Breast epithelium (tissue), 4 donors: ENCODE data around the gene RSRP1. TPM values are rescaled to one million over a fixed set of nuclear protein-coding genes. Genes with fewer than 3 reads are reported as not detected.

ENCODE experiments used
- DNase-seq, 2 donors: peaks; one replicate each; pipeline ENCODE4 v3.0.0-alpha.2; 2019; ENCODE audit warnings: low spot score in 2 of 2
- H3K27ac ChIP-seq, 2 donors: fragments of 200-600 bp; sonication (generic) in 1 of 2; one replicate each; pipeline ENCODE4 v1.5.1; 2016 to 2019; ENCODE audit warnings: mild to moderate bottlenecking in 1 of 2
- H3K27me3 ChIP-seq, 2 donors: fragments of 200-600 bp; sonication (generic) in 1 of 2; one replicate each; pipeline versions ENCODE4 v1.5.1 to v1.6.0; 2017 to 2019; ENCODE audit warnings: control low read depth in 1 of 2, mild to moderate bottlenecking in 1 of 2
- H3K36me3 ChIP-seq: fragments of 200-600 bp; one replicate; pipeline ENCODE4 v1.5.1; 2019
- H3K4me1 ChIP-seq, 2 donors: fragments of 200-600 bp; sonication (generic); one replicate each; pipeline ENCODE4 v1.5.1; 2016 to 2019; ENCODE audit warnings: control low read depth in 1 of 2
- H3K4me3 ChIP-seq, 3 donors: fragments of 200-600 bp; sonication (generic); 1 replicate in 2 of 3; 2 replicates in 1 of 3; pipeline ENCODE4 v1.5.1; 2016 to 2019; ENCODE audit warnings: mild to moderate bottlenecking in 3 of 3, moderate library complexity in 2 of 3
- H3K9me3 ChIP-seq, 2 donors: fragments of 200-600 bp; sonication (generic) in 1 of 2; one replicate each; pipeline ENCODE4 v1.5.1; 2016 to 2019; ENCODE audit warnings: control low read depth in 1 of 2
- POLR2A ChIP-seq: fragments of 450-650 bp; IDR thresholded peaks from one replicate; pipeline ENCODE4 v1.6.1; 2016; ENCODE audit warnings: antibody characterized with exemption, mild to moderate bottlenecking, moderate library complexity
- POLR2AphosphoS5 ChIP-seq, 3 donors: sonication (generic); formaldehyde crosslinking; IDR thresholded peaks; one replicate each; pipeline ENCODE4 v1.6.1; 2017; ENCODE audit warnings: antibody characterized with exemption in 3 of 3
- intact Hi-C: fragments of 100-400 bp; cut with DNase I; formaldehyde crosslinking; loops from one replicate; pipeline ENCODE4 v1.15.1; 2023; ENCODE audit warnings: low total_unique reads
- total RNA-seq, 3 donors: library from RNA; depleted of rRNA; stranded (reverse); fragments of >200 nt; gene quantifications; one replicate each; pipeline ENCODE4 v1.1.0, GENCODE V29; 2016
- TF ChIP-seq, protein P1 (sequence below), 3 donors: fragments of 450-650 bp; IDR thresholded peaks; one replicate each; pipeline ENCODE4 v1.5.1; 2016 to 2017; ENCODE audit warnings: antibody characterized with exemption in 3 of 3, mild to moderate bottlenecking in 3 of 3, moderate library complexity in 3 of 3

Gene RSRP1
- total RNA-seq, 3 donors from 2014 or later = 155 to 215 (median 164) TPM

DNA sequence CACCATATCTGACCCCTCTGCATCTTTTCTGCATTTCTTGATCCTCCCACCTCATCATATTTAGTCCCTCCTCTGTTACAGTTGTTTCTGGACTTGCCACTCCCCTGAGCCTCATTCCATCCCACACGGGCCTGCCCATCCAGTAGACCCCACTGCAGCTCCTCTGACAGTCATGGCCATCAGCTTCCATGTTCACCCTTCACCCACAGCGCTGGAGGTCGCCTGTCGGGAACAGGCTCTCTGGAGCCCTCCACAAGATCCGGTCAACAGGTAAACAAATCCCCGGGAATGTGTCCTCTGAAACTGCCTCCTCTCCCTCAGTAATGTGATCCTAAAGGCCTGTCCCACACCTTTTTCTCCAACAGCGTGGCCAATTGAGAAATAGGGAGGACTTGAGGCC, 46.2 kb downstream of the RSRP1 start:
- TF ChIP-seq POLR2A = no peak
- TF ChIP-seq, protein P1, sequence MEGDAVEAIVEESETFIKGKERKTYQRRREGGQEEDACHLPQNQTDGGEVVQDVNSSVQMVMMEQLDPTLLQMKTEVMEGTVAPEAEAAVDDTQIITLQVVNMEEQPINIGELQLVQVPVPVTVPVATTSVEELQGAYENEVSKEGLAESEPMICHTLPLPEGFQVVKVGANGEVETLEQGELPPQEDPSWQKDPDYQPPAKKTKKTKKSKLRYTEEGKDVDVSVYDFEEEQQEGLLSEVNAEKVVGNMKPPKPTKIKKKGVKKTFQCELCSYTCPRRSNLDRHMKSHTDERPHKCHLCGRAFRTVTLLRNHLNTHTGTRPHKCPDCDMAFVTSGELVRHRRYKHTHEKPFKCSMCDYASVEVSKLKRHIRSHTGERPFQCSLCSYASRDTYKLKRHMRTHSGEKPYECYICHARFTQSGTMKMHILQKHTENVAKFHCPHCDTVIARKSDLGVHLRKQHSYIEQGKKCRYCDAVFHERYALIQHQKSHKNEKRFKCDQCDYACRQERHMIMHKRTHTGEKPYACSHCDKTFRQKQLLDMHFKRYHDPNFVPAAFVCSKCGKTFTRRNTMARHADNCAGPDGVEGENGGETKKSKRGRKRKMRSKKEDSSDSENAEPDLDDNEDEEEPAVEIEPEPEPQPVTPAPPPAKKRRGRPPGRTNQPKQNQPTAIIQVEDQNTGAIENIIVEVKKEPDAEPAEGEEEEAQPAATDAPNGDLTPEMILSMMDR (IDR thresholded peaks at IDR 0.05) = no peak
- no peak for TF ChIP-seq POLR2AphosphoS5 (IDR thresholded peaks at IDR 0.05)

DNA sequence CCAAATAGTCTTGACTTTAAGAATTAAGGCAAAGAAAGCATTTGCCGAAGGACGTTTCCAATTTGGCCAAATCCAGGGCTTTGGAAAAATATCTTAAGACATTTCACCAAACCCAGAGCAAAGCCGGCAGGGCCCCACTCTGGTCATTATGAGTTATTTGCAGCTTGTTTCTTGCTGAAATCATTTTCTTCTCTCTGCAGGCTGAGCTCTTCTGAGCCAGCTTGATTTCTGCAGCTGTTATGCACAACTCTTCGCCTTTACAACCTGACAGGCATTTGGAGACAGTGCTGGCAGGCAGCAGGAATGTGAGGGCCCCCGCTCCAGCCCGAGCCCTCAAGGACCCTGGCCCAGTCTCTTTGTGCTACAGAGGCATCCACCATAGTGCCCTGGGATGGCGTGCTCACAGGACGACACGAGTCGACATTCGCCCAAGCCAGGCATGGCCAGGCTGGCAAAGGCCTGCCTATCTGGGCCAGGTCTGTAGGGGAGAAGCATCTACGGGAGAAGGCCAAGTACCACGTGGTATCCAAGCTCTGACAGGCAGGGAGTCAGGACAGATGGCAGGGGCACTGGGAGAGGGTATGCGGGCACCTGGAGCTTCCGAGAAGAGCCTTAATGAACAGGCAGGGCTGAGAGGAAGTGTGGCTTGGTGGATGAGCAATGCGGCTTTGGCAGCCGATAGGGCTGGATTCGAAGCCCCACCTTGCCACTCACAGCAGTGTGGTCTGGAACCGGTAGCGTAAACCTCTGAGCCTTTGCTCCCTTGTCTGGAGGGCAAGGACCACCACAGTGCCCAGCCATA, 47.2 kb downstream of the RSRP1 start:
- DNase-seq = no peak

More for the DNA sequence above, 46.2 kb downstream of the RSRP1 start:
- Histone ChIP-seq H3K4me1 (peaks cover 5 to 7% of the 10 kb centered on the region in 2 donors), H3K27me3 (no peaks in the 10 kb centered on the region), H3K36me3 (no peaks in the 10 kb centered on the region), H3K9me3 (no peaks in the 10 kb centered on the region), H3K4me3 (no peak overlapping the region), H3K27ac (peak overlapping the region in 1 of 2 donors; percentile 95)
- intact Hi-C loops = no loop called here
- DNase-seq = no peak

DNA sequence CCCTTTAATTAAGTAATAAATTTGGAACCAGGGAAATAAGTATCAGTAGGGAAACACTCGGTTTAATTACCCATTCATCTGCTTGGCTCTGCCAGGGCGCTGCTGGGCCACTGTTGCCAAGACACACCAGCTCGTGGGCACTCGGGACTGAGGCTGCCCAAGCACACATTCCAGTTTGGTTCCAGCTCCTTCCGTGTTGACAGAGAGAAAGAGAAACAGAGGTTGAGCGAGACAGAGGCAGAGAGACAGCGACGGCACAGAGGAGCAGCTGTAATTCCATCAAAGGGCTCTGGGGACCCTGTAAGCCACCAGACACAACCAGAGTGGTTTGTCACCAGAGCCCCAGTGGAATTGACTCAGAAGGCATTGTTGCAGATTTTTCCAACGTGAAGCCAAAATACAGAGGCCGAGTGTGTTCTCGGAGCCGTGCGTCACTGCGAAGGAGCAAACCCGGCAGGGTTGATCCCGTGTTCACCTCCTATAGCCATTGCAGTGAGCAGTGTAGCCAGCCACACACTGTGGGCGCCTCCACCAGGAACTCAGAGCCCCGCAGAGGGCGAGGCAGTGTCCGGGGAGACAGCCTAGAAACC, 48.5 kb downstream of the RSRP1 start:
- Histone ChIP-seq H3K4me1 (peaks cover 5 to 7% of the 10 kb centered on the region in 2 donors), H3K27me3 (no peaks in the 10 kb centered on the region), H3K36me3 (no peaks in the 10 kb centered on the region), H3K9me3 (no peaks in the 10 kb centered on the region), H3K27ac (peak overlapping the region; percentile 95 to 96), H3K4me3 (peak overlapping the region in 2 of 3 donors; percentile 32 to 54)
- DNase-seq = peak; percentile 82 to 93
- intact Hi-C loops = loop anchor here (10.0 kb wide), 1 partner anchor 344 kb away; no protein-coding TSS in a partner anchor
- TF ChIP-seq POLR2AphosphoS5 (IDR thresholded peaks at IDR 0.05) (peak; percentile 21 to 72 (median 28)), POLR2A (no peak)
- TF ChIP-seq, protein P1 (IDR thresholded peaks at IDR 0.05) = peak in 2 of 3 donors; percentile 21 to 51

More for the DNA sequence above, 47.2 kb downstream of the RSRP1 start:
- TF ChIP-seq, protein P1 (IDR thresholded peaks at IDR 0.05) = no peak
- TF ChIP-seq POLR2A = no peak
- no peak for TF ChIP-seq POLR2AphosphoS5 (IDR thresholded peaks at IDR 0.05)
- Histone ChIP-seq H3K27me3 (no peaks in the 10 kb centered on the region), H3K27ac (peak overlapping the region; percentile 95 to 96), H3K9me3 (no peaks in the 10 kb centered on the region), H3K36me3 (no peaks in the 10 kb centered on the region), H3K4me1 (peaks cover 5 to 7% of the 10 kb centered on the region in 2 donors), H3K4me3 (no peak overlapping the region)
- intact Hi-C loops = loop anchor here (10.0 kb wide), 1 partner anchor 345 kb away; no protein-coding TSS in a partner anchor

DNA sequence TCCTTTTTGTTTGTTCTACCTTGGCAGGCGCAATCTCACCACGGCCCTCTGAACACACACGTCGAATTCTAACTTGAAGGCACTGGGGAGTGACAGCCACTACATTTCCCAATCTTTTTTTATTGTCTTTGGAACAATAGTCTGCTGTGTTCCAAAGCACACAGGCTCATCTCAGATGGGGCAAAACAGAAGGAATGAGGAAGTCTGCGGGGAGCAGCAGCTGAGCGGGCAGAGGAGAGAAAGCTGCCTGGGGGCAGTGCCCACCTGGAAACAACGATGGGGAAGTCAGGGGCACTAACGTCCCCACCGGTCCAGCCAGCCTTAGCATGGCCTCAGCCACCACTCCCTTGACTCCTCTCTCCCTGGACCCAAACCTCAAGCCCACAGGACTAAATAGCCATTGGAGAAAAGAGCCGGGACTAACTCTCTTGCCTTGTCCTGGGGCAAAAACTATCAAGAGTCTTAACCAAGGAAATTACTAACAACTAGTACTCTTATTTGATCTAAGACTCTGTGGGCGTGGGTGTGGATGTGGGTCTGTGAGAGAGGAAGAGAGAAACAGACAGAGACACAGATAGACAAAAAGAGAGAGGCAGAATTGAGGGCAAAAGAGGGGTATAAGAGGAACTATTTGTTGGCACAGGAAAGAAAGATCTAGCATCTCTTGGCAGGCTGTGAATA, 49.1 kb downstream of the RSRP1 start:
- Histone ChIP-seq H3K9me3 (no peaks in the 10 kb centered on the region), H3K4me3 (peak overlapping the region in 2 of 3 donors; percentile 32 to 54), H3K4me1 (peaks cover 5 to 7% of the 10 kb centered on the region in 2 donors), H3K36me3 (no peaks in the 10 kb centered on the region), H3K27ac (peak overlapping the region; percentile 95 to 96), H3K27me3 (no peaks in the 10 kb centered on the region)
- intact Hi-C loops = loop anchor here (10.0 kb wide), 1 partner anchor 343 kb away; no protein-coding TSS in a partner anchor
- peak in 1 of 3 donors; percentile 52 for TF ChIP-seq POLR2AphosphoS5 (IDR thresholded peaks at IDR 0.05)
- TF ChIP-seq, protein P1 (IDR thresholded peaks at IDR 0.05) = no peak
- no peak for TF ChIP-seq POLR2A
- DNase-seq = peak in 1 of 2 donors; percentile 67
